ENCODE results near the gene PERCC1. TPM values are rescaled to one million over a fixed set of nuclear protein-coding genes. Genes with fewer than 3 reads are reported as not detected.
"Not testable (repeated sequence)": the region's sequence is repeated elsewhere in the genome, so short reads cannot be mapped to it uniquely, and the experiment has no call there.

Gene PERCC1
- total RNA-seq, 2 donors from 2014 or later = not detected

- Histone ChIP-seq H3K9me3 (no peaks in the 10 kb centered on the region), H3K27me3 (replicated peaks; ENCODE audit: insufficient read depth) (no peaks in the 10 kb centered on the region), H3K4me1 (ENCODE audit: control insufficient read depth in 1 of 2, low read depth in 2 of 2) (no peaks in the 10 kb centered on the region), H3K27ac (no peak overlapping the region), H3K36me3 (peaks cover 9% of the 10 kb centered on the region), H3K4me3 (no peak overlapping the region)
- ATAC-seq (ENCODE audit: insufficient number of reproducible peaks, low FRiP score, low read depth) (no peak), DNase-seq (ENCODE audit: low spot score) (no peak)
- TF ChIP-seq CTCF (IDR thresholded peaks at IDR 0.05) = no peak
These were observed 34.7 kb downstream of the PERCC1 start for GRCh38 chr16:1465567-1465915.

- Histone ChIP-seq H3K4me1 (ENCODE audit: control insufficient read depth in 1 of 2, low read depth in 2 of 2) (no peaks in the 10 kb centered on the region), H3K4me3 (no peak overlapping the region), H3K27ac (no peak overlapping the region), H3K36me3 (peaks cover 3% of the 10 kb centered on the region), H3K9me3 (no peaks in the 10 kb centered on the region), H3K27me3 (replicated peaks; ENCODE audit: insufficient read depth) (no peaks in the 10 kb centered on the region)
- TF ChIP-seq CTCF (IDR thresholded peaks at IDR 0.05) = no peak
- ATAC-seq (ENCODE audit: insufficient number of reproducible peaks, low FRiP score, low read depth) (no peak), DNase-seq (ENCODE audit: low spot score) (no peak)
These were observed 35.2 kb downstream of the PERCC1 start for GRCh38 chr16:1466054-1466453.

- TF ChIP-seq CTCF (IDR thresholded peaks at IDR 0.05) = no peak
- ATAC-seq (ENCODE audit: insufficient number of reproducible peaks, low FRiP score, low read depth) = no peak
- no peaks in the 10 kb centered on the region for H3K27me3 ChIP-seq (replicated peaks; ENCODE audit: insufficient read depth)
These were observed 36.2 kb downstream of the PERCC1 start for GRCh38 chr16:1466968-1467521.

GRCh38 chr16:1468426-1468810 lies 37.5 kb downstream of the PERCC1 start:
- H3K36me3 ChIP-seq = no peaks in the 10 kb centered on the region
- no peak for DNase-seq (ENCODE audit: low spot score)
- no peak overlapping the region for H3K4me3 ChIP-seq
- no peaks in the 10 kb centered on the region for H3K9me3 ChIP-seq
- H3K4me1 ChIP-seq (ENCODE audit: control insufficient read depth in 1 of 2, low read depth in 2 of 2) = peaks cover 3 to 7% of the 10 kb centered on the region in 2 donors
- no peak for ATAC-seq (ENCODE audit: insufficient number of reproducible peaks, low FRiP score, low read depth)
- TF ChIP-seq CTCF (IDR thresholded peaks at IDR 0.05) = no peak
- no peaks in the 10 kb centered on the region for H3K27me3 ChIP-seq (replicated peaks; ENCODE audit: insufficient read depth)
- no peak overlapping the region for H3K27ac ChIP-seq

More at GRCh38 chr16:1466968-1467521, 36.2 kb downstream of the PERCC1 start:
- Histone ChIP-seq H3K36me3 (no peaks in the 10 kb centered on the region), H3K27ac (no peak overlapping the region), H3K4me3 (no peak overlapping the region), H3K4me1 (ENCODE audit: control insufficient read depth in 1 of 2, low read depth in 2 of 2) (no peaks in the 10 kb centered on the region), H3K9me3 (no peaks in the 10 kb centered on the region)
- DNase-seq (ENCODE audit: low spot score) = no peak

GRCh38 chr16:1469141-1469540 lies 38.3 kb downstream of the PERCC1 start:
- H3K9me3 ChIP-seq; H3K4me3 ChIP-seq; ATAC-seq (ENCODE audit: insufficient number of reproducible peaks, low FRiP score, low read depth); H3K36me3 ChIP-seq; DNase-seq (ENCODE audit: low spot score); H3K27me3 ChIP-seq (replicated peaks; ENCODE audit: insufficient read depth); H3K27ac ChIP-seq: not testable (repeated sequence)
- H3K4me1 ChIP-seq (ENCODE audit: control insufficient read depth in 1 of 2, low read depth in 2 of 2) = peaks cover 10 to 14% of the 10 kb centered on the region in 2 donors

- peaks cover 12 to 16% of the 10 kb centered on the region in 2 donors for H3K4me1 ChIP-seq (ENCODE audit: control insufficient read depth in 1 of 2, low read depth in 2 of 2)
- no peaks in the 10 kb centered on the region for H3K36me3 ChIP-seq
- no peaks in the 10 kb centered on the region for H3K9me3 ChIP-seq
- H3K27ac ChIP-seq = no peak overlapping the region
- DNase-seq (ENCODE audit: low spot score) (no peak), ATAC-seq (ENCODE audit: insufficient number of reproducible peaks, low FRiP score, low read depth) (no peak)
- TF ChIP-seq CTCF (IDR thresholded peaks at IDR 0.05) = no peak
- no peaks in the 10 kb centered on the region for H3K27me3 ChIP-seq (replicated peaks; ENCODE audit: insufficient read depth)
- no peak overlapping the region for H3K4me3 ChIP-seq
These were observed 38.9 kb downstream of the PERCC1 start for GRCh38 chr16:1469693-1470201.
